GM10847 (cell line): Measurements from ENCODE around the gene SHANK1.

Experiments
- POLR2A ChIP-seq: IDR thresholded peaks from 2 replicates; pipeline ENCODE4 v1.6.1; 2011; ENCODE audit not compliant: insufficient read length; ENCODE audit errors: extremely low read depth

SHANK1 gene

GRCh38 chr19:50713556-50714236 is 5.9 kb downstream of the SHANK1 start:
- no peak for TF ChIP-seq POLR2A

GRCh38 chr19:50712833-50713232 is 6.8 kb downstream of the SHANK1 start:
- TF ChIP-seq POLR2A, result no peak

- TF ChIP-seq POLR2A, result no peak
These were observed 7.8 kb downstream of the SHANK1 start for GRCh38 chr19:50711805-50712204.

- TF ChIP-seq POLR2A, result no peak
These were observed 8.4 kb downstream of the SHANK1 start for GRCh38 chr19:50711196-50711595.

- TF ChIP-seq POLR2A, result no peak
These were observed 9.0 kb downstream of the SHANK1 start for GRCh38 chr19:50710612-50711011.

GRCh38 chr19:50710094-50710493 is 9.5 kb downstream of the SHANK1 start:
- no peak for TF ChIP-seq POLR2A

- no peak for TF ChIP-seq POLR2A
These were observed 11.3 kb downstream of the SHANK1 start for GRCh38 chr19:50708179-50708879.

- no peak for TF ChIP-seq POLR2A
These were observed 13.2 kb downstream of the SHANK1 start for GRCh38 chr19:50706387-50706786.

- TF ChIP-seq POLR2A, result no peak
These were observed 14.1 kb downstream of the SHANK1 start for GRCh38 chr19:50705422-50706019.

GRCh38 chr19:50703915-50704796 is 15.4 kb downstream of the SHANK1 start:
- no peak for TF ChIP-seq POLR2A

GRCh38 chr19:50702871-50703829 is 16.5 kb downstream of the SHANK1 start:
- no peak for TF ChIP-seq POLR2A

- no peak for TF ChIP-seq POLR2A
These were observed 17.3 kb downstream of the SHANK1 start for GRCh38 chr19:50702158-50702870.

GRCh38 chr19:50701367-50701985 is 18.1 kb downstream of the SHANK1 start:
- no peak for TF ChIP-seq POLR2A
